GM12873 (cell line): ENCODE measurements around the gene ENOX2.

Source experiments
- CTCF ChIP-seq: IDR thresholded peaks from 2 replicates; pipeline ENCODE4 v1.5.1; 2012; ENCODE audit warnings: low read depth, mild to moderate bottlenecking, moderate library complexity, low read length, control low read depth; ENCODE audit not compliant: insufficient read depth; ENCODE audit errors: missing control alignments

The ENOX2 gene

GRCh38 chrX:130830599-130831346, 72.2 kb downstream of the ENOX2 start:
- no peak for TF ChIP-seq CTCF

- TF ChIP-seq CTCF = no peak
Observed at GRCh38 chrX:130829526-130830515, 73.2 kb downstream of the ENOX2 start.

- TF ChIP-seq CTCF = no peak
Observed at GRCh38 chrX:130828641-130829040, 74.4 kb downstream of the ENOX2 start.

GRCh38 chrX:130827648-130828047, 75.4 kb downstream of the ENOX2 start:
- TF ChIP-seq CTCF = no peak

GRCh38 chrX:130826249-130826648, 76.8 kb downstream of the ENOX2 start:
- TF ChIP-seq CTCF = no peak

GRCh38 chrX:130825525-130825924, 77.5 kb downstream of the ENOX2 start:
- no peak for TF ChIP-seq CTCF

GRCh38 chrX:130810561-130810960, 92.4 kb downstream of the ENOX2 start:
- TF ChIP-seq CTCF = no peak
